HCT116 (cell line): Measurements from ENCODE around the gene LRRC4. TPM values are rescaled to one million over a fixed set of nuclear protein-coding genes. Genes with fewer than 3 reads are reported as not detected.

Experiments
- ATAC-seq: fragments of 200-7000 bp; cut with Tn5 transposase; 2 replicates; pipeline ENCODE4 v1.9.1; 2020; ENCODE audit warnings: mild to moderate bottlenecking, moderate library complexity
- BruUV-seq: library from RNA; stranded (reverse); fragments of 400-500 nt; replicated peaks from 2 replicates; lab custom pipeline; 2021; lab: Mats Ljungman, UMichigan
- CTCF ChIA-PET: fragments of 300-600 bp; sonication (Branson Sonifier 250); formaldehyde crosslinking; loops from one replicate; lab custom pipeline; 2021; ENCODE audit warnings: antibody characterized with exemption; lab: Charles Lee
- POLR2A ChIA-PET: fragments of 300-600, 350-600 bp; sonication (Branson Sonifier 250); formaldehyde crosslinking; loops from one replicate; lab custom pipeline; 2021; ENCODE audit warnings: antibody characterized with exemption; lab: Charles Lee
- RAD21 ChIA-PET, 2 experiments: fragments of 300-600 bp; sonication (Branson Sonifier 250); formaldehyde crosslinking; loops; one replicate each; lab custom pipeline; 2023; ENCODE audit warnings: low total read pairs in 2 of 2; ENCODE audit not compliant: uncharacterized antibody in 2 of 2, unreplicated experiment in 2 of 2, low non-redundant PET in 1 of 2; lab: Charles Lee
- DNase-seq: peaks from one replicate; pipeline ENCODE4 v3.0.0-alpha.2; 2010; ENCODE audit warnings: low read depth, low spot score
- H2AFZ ChIP-seq: fragments of 200-600 bp; shearing (Covaris generic), sonication (generic); 2 replicates; pipeline ENCODE4 v1.6.1; 2017; ENCODE audit warnings: low read depth, mixed run types, mixed read lengths, antibody characterized with exemption, low read length; ENCODE audit not compliant: poor library complexity, severe bottlenecking
- H3K27ac ChIP-seq: 2 replicates; pipeline ENCODE4 v1.5.1; 2012; ENCODE audit warnings: low read depth, low read length
- H3K27me3 ChIP-seq: fragments of 200-600 bp; sonication (generic); 2 replicates; pipeline ENCODE4 v1.6.1; 2016; ENCODE audit warnings: mixed run types, low read length, mixed read lengths; ENCODE audit not compliant: insufficient read depth
- H3K36me3 ChIP-seq, 2 experiments: fragments of 200-500 bp in 1 of 2; fragments of 200-600 bp in 1 of 2; sonication (Bioruptor generic) in 1 of 2; sonication (generic) in 1 of 2; 2 replicates each; pipeline versions ENCODE4 v1.5.1 to v1.6.1; 2014 to 2016; ENCODE audit warnings: low read length in 2 of 2, inconsistent platforms in 1 of 2, mixed read lengths in 1 of 2, mixed run types in 1 of 2; ENCODE audit not compliant: insufficient read depth in 2 of 2, control insufficient read depth in 1 of 2
- H3K4me1 ChIP-seq, 2 experiments: fragments of 200-600 bp in 1 of 2; sonication (generic) in 1 of 2; 2 replicates each; pipeline versions ENCODE4 v1.5.1 to v1.6.1; 2012 to 2017; ENCODE audit warnings: low read length in 2 of 2, inconsistent platforms in 1 of 2, mild to moderate bottlenecking in 1 of 2, mixed read lengths in 1 of 2, mixed run types in 1 of 2, moderate library complexity in 1 of 2; ENCODE audit not compliant: insufficient read depth in 2 of 2, control insufficient read depth in 1 of 2
- H3K4me2 ChIP-seq: fragments of 200-600 bp; sonication (generic); 2 replicates; pipeline ENCODE4 v1.6.1; 2017; ENCODE audit warnings: mixed run types, low read length, mixed read lengths
- H3K4me3 ChIP-seq, 2 experiments: fragments of 200-600 bp in 1 of 2; sonication (generic) in 1 of 2; replicated peaks in 1 of 2; 2 replicates each; pipeline ENCODE4 v1.5.1; 2011 to 2016; ENCODE audit warnings: low read length in 2 of 2, control low read depth in 1 of 2, low read depth in 1 of 2, mild to moderate bottlenecking in 1 of 2, mixed read lengths in 1 of 2, mixed run types in 1 of 2
- H3K79me2 ChIP-seq: fragments of 200-600 bp; sonication (generic); 2 replicates; pipeline ENCODE4 v1.6.1; 2017; ENCODE audit warnings: mild to moderate bottlenecking, mixed run types, low read length, moderate library complexity, mixed read lengths; ENCODE audit not compliant: insufficient read depth
- H3K9ac ChIP-seq: fragments of 200-600 bp; sonication (generic); 2 replicates; pipeline ENCODE4 v1.6.1; 2016; ENCODE audit warnings: low read length, mixed read lengths
- H3K9me2 ChIP-seq: fragments of 200-600 bp; sonication (generic), shearing (Covaris generic); 2 replicates; pipeline ENCODE4 v1.6.1; 2017; ENCODE audit warnings: mixed run types, mild to moderate bottlenecking, moderate library complexity; ENCODE audit not compliant: insufficient read depth
- H3K9me3 ChIP-seq, 2 experiments: fragments of 200-500 bp in 1 of 2; fragments of 200-600 bp in 1 of 2; sonication (Bioruptor generic) in 1 of 2; sonication (generic) in 1 of 2; 2 replicates each; pipeline ENCODE4 v1.6.1; 2014 to 2017; ENCODE audit warnings: low read length in 2 of 2, mixed read lengths in 2 of 2, inconsistent platforms in 1 of 2, low read depth in 1 of 2, mild to moderate bottlenecking in 1 of 2, mixed run types in 1 of 2, moderate library complexity in 1 of 2; ENCODE audit not compliant: control insufficient read depth in 1 of 2, insufficient read depth in 1 of 2
- H4K20me1 ChIP-seq: fragments of 200-600 bp; sonication (generic), shearing (Covaris generic); 2 replicates; pipeline ENCODE4 v1.6.1; 2017; ENCODE audit warnings: mixed run types, mild to moderate bottlenecking, moderate library complexity; ENCODE audit not compliant: insufficient read depth
- ATF3 ChIP-seq: IDR thresholded peaks from 2 replicates; pipeline ENCODE4 v1.6.1; 2012
- CEBPB ChIP-seq: IDR thresholded peaks from 2 replicates; pipeline ENCODE4 v1.6.1; 2012; ENCODE audit warnings: low read depth
- EGR1 ChIP-seq: IDR thresholded peaks from 2 replicates; pipeline ENCODE4 v1.6.1; 2012; ENCODE audit warnings: low read depth
- EZH2 ChIP-seq: fragments of 200-600 bp; sonication (generic); IDR thresholded peaks from 2 replicates; pipeline ENCODE4 v1.6.1; 2017; ENCODE audit warnings: antibody characterized with exemption, mixed run types
- FOSL1 ChIP-seq: IDR thresholded peaks from 2 replicates; pipeline ENCODE4 v1.6.1; 2012; ENCODE audit warnings: low read depth
- JUND ChIP-seq: IDR thresholded peaks from 2 replicates; pipeline ENCODE4 v1.6.1; 2012
- MAX ChIP-seq: IDR thresholded peaks from 2 replicates; pipeline ENCODE4 v1.6.1; 2012
- POLR2A ChIP-seq: IDR thresholded peaks from 2 replicates; pipeline ENCODE4 v1.7.0; 2011; ENCODE audit warnings: borderline replicate concordance; ENCODE audit not compliant: insufficient read depth, insufficient read length; ENCODE audit errors: extremely low read depth
- POLR2AphosphoS5 ChIP-seq: IDR thresholded peaks from 2 replicates; pipeline ENCODE4 v1.6.1; 2011; ENCODE audit warnings: mild to moderate bottlenecking, low read depth, low read length, moderate library complexity
- SIN3A ChIP-seq: IDR thresholded peaks from 2 replicates; pipeline ENCODE4 v1.6.1; 2012; ENCODE audit warnings: low read depth
- SP1 ChIP-seq: IDR thresholded peaks from 2 replicates; pipeline ENCODE4 v1.6.1; 2012; ENCODE audit warnings: low read depth
- SRF ChIP-seq: IDR thresholded peaks from 2 replicates; pipeline ENCODE4 v1.6.1; 2012; ENCODE audit warnings: low read depth
- YY1 ChIP-seq: IDR thresholded peaks from 2 replicates; pipeline ENCODE4 v1.6.1; 2011; ENCODE audit warnings: low read length, low read depth, moderate library complexity, mild to moderate bottlenecking; ENCODE audit not compliant: insufficient replicate concordance; ENCODE audit errors: extremely low read depth
- ZBTB33 ChIP-seq: IDR thresholded peaks from 2 replicates; pipeline ENCODE4 v1.6.1; 2011; ENCODE audit warnings: mild to moderate bottlenecking, low read length, moderate library complexity; ENCODE audit not compliant: insufficient replicate concordance; ENCODE audit errors: extremely low read depth
- ZFX ChIP-seq: fragments of 450-650 bp; IDR thresholded peaks from 2 replicates; pipeline ENCODE4 v1.6.1; 2017
- ZNF274 ChIP-seq: fragments of 200-500 bp; sonication (Bioruptor generic); IDR thresholded peaks from 2 replicates; pipeline ENCODE4 v1.6.1; 2014; ENCODE audit warnings: mild to moderate bottlenecking, low read depth, low read length, inconsistent platforms
- intact Hi-C: fragments of 100-400 bp; cut with micrococcal nuclease; formaldehyde crosslinking; loops from 2 replicates; pipeline ENCODE4 v1.10.0; 2022
- total RNA-seq: library from RNA; stranded (reverse); gene quantifications from one replicate; pipeline ENCODE4 v1.2.1, GENCODE V29; 2021; ENCODE audit not compliant: unreplicated experiment
- TF ChIP-seq, protein P1 (sequence below): IDR thresholded peaks from 2 replicates; pipeline ENCODE4 v1.6.1; 2012; ENCODE audit warnings: low read depth

LRRC4 gene
- total RNA-seq, 1 experiment from 2014 or later, result not detected

DNA sequence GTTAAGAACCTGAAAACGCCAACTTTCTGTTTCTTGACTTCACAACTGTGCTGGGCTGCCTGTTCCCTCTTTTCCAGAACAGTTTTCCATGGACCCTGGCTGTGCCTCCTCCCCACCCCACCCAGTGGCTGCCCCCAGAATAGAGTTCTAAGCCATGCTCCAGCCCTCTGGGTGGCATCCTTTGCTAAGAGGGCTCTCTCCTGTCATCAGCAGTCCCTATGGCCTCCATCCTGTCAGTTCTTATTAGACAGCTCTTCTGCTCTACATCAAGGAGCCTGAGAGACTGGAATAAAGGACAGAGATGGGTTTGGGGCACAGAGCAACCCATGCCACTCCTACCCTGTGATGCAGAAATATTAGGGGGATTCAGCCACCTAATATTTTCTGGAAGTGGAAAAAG lies 13.9 kb upstream of the LRRC4 start:
- no peak overlapping the region for H3K4me2 ChIP-seq
- TF ChIP-seq YY1 (no peak), SRF (no peak), ATF3 (no peak), JUND (no peak), ZBTB33 (no peak), EZH2 (no peak), FOSL1 (no peak)
- TF ChIP-seq, all 23 proteins: peak for 0
- no peaks in the 10 kb centered on the region; the same call in 1 of the 2 replicates for H3K79me2 ChIP-seq
- no peak overlapping the region for H3K9ac ChIP-seq
- no peaks in the 10 kb centered on the region for H3K9me2 ChIP-seq
- H4K20me1 ChIP-seq, result no peaks in the 10 kb centered on the region
- DNase-seq, result no peak
- no peaks in the 10 kb centered on the region for H3K27me3 ChIP-seq
- CTCF ChIA-PET, result no interaction called here
- no TSS peak for BruUV-seq
- intact Hi-C loops, result no loop called here
- POLR2A ChIA-PET, result no interaction called here
- no peak overlapping the region for H2AFZ ChIP-seq
- H3K4me3 ChIP-seq, result no peak overlapping the region
- RAD21 ChIA-PET, result no interaction called here
- no peaks in the 10 kb centered on the region for H3K36me3 ChIP-seq
- no peak overlapping the region for H3K27ac ChIP-seq
- ATAC-seq, result no peak
- H3K4me1 ChIP-seq, result peaks cover 5 to 11% of the 10 kb centered on the region in 2 experiments; a peak in 3 of 4 replicates
- H3K9me3 ChIP-seq, result no peaks in the 10 kb centered on the region

GRCh38 chr7:128044064-128044463 lies 12.8 kb upstream of the LRRC4 start:
- DNase-seq (no peak), ATAC-seq (no peak)
- no peak overlapping the region for H3K27ac ChIP-seq
- no peaks in the 10 kb centered on the region for H3K9me3 ChIP-seq
- H3K4me2 ChIP-seq, result no peak overlapping the region
- H3K79me2 ChIP-seq, result peaks cover under 1% of the 10 kb centered on the region; the same call in 1 of the 2 replicates
- no peaks in the 10 kb centered on the region for H3K9me2 ChIP-seq
- ChIA-PET POLR2A (no interaction called here), CTCF (no interaction called here), RAD21 (no interaction called here)
- no TSS peak for BruUV-seq
- peaks cover 5 to 18% of the 10 kb centered on the region in 2 experiments; a peak in 3 of 4 replicates for H3K4me1 ChIP-seq
- no peak overlapping the region for H3K9ac ChIP-seq
- H4K20me1 ChIP-seq, result no peaks in the 10 kb centered on the region
- no peak overlapping the region for H3K4me3 ChIP-seq
- no peaks in the 10 kb centered on the region for H3K27me3 ChIP-seq
- H2AFZ ChIP-seq, result no peak overlapping the region
- no peaks in the 10 kb centered on the region for H3K36me3 ChIP-seq
- intact Hi-C loops, result no loop called here
- TF ChIP-seq SP1 (no peak), EGR1 (no peak), SIN3A (no peak), POLR2AphosphoS5 (no peak), ZFX (no peak), MAX (no peak), POLR2A (no peak), CEBPB (no peak), ZNF274 (no peak)
- TF ChIP-seq, protein P1, sequence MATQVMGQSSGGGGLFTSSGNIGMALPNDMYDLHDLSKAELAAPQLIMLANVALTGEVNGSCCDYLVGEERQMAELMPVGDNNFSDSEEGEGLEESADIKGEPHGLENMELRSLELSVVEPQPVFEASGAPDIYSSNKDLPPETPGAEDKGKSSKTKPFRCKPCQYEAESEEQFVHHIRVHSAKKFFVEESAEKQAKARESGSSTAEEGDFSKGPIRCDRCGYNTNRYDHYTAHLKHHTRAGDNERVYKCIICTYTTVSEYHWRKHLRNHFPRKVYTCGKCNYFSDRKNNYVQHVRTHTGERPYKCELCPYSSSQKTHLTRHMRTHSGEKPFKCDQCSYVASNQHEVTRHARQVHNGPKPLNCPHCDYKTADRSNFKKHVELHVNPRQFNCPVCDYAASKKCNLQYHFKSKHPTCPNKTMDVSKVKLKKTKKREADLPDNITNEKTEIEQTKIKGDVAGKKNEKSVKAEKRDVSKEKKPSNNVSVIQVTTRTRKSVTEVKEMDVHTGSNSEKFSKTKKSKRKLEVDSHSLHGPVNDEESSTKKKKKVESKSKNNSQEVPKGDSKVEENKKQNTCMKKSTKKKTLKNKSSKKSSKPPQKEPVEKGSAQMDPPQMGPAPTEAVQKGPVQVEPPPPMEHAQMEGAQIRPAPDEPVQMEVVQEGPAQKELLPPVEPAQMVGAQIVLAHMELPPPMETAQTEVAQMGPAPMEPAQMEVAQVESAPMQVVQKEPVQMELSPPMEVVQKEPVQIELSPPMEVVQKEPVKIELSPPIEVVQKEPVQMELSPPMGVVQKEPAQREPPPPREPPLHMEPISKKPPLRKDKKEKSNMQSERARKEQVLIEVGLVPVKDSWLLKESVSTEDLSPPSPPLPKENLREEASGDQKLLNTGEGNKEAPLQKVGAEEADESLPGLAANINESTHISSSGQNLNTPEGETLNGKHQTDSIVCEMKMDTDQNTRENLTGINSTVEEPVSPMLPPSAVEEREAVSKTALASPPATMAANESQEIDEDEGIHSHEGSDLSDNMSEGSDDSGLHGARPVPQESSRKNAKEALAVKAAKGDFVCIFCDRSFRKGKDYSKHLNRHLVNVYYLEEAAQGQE, result no peak
